OCI-LY3 (cell line): ENCODE data around the gene CCNI2.
A peak's percentile ranks its signal among the peaks of the same experiment; 100 is the strongest.

ENCODE experiments used
- H2AFZ ChIP-seq: fragments of 200-600, 300-600 bp; shearing (Covaris generic); 2 replicates; pipeline ENCODE4 v1.6.0; 2014; ENCODE audit warnings: antibody characterized with exemption, low read depth, low read length
- H3K27ac ChIP-seq: fragments of 200-600, 300-600 bp; sonication (generic); 2 replicates; pipeline ENCODE4 v1.5.1; 2014; ENCODE audit warnings: mild to moderate bottlenecking, low read length, moderate library complexity, mixed read lengths
- H3K27me3 ChIP-seq: fragments of 200-600, 300-600 bp; sonication (generic); 2 replicates; pipeline ENCODE4 v1.6.1; 2014; ENCODE audit warnings: low read depth, low read length, mixed read lengths
- H3K36me3 ChIP-seq: fragments of 200-600, 300-600 bp; sonication (generic); replicated peaks from 2 replicates; pipeline ENCODE3; 2014; ENCODE audit warnings: low read depth, low read length, mixed read lengths
- H3K4me1 ChIP-seq: fragments of 300-600, 200-600 bp; sonication (generic); 2 replicates; pipeline ENCODE4 v1.6.1; 2014; ENCODE audit warnings: low read length, mixed read lengths
- H3K4me2 ChIP-seq: fragments of 200-600, 300-600 bp; sonication (generic); 2 replicates; pipeline ENCODE4 v1.6.1; 2014; ENCODE audit warnings: low read length, mixed read lengths
- H3K4me3 ChIP-seq: fragments of 300-600, 200-600 bp; sonication (generic); 2 replicates; pipeline ENCODE4 v1.5.1; 2014; ENCODE audit warnings: antibody characterized with exemption, mild to moderate bottlenecking, low read length, moderate library complexity
- H3K79me2 ChIP-seq: fragments of 300-600, 200-600 bp; shearing (Covaris generic); 2 replicates; pipeline ENCODE4 v1.6.1; 2014; ENCODE audit warnings: mild to moderate bottlenecking, low read length, mixed read lengths
- H3K9ac ChIP-seq: fragments of 300-600, 200-600 bp; shearing (Covaris generic); 2 replicates; pipeline ENCODE4 v1.6.0; 2014; ENCODE audit warnings: mild to moderate bottlenecking, low read length, moderate library complexity
- H3K9me3 ChIP-seq: fragments of 200-600, 300-600 bp; shearing (Covaris generic); 2 replicates; pipeline ENCODE4 v1.6.1; 2014; ENCODE audit warnings: low read length, mixed read lengths; ENCODE audit not compliant: insufficient read depth
- H4K20me1 ChIP-seq: fragments of 200-600, 300-600 bp; sonication (generic); 2 replicates; pipeline ENCODE4 v1.6.1; 2016; ENCODE audit warnings: low read length, mixed read lengths; ENCODE audit not compliant: insufficient read depth
- EZH2phosphoT487 ChIP-seq: fragments of 200-600 bp; shearing (Covaris generic); IDR thresholded peaks from 2 replicates; pipeline ENCODE4 v1.6.1; 2018; ENCODE audit warnings: antibody characterized with exemption, mixed run types, low read depth
- TF ChIP-seq, protein P1 (sequence below): fragments of 200-600, 300-600 bp; sonication (generic); IDR thresholded peaks from 2 replicates; pipeline ENCODE4 v1.5.1; 2014; ENCODE audit warnings: antibody characterized with exemption, low read length, low read depth

CCNI2 gene

DNA sequence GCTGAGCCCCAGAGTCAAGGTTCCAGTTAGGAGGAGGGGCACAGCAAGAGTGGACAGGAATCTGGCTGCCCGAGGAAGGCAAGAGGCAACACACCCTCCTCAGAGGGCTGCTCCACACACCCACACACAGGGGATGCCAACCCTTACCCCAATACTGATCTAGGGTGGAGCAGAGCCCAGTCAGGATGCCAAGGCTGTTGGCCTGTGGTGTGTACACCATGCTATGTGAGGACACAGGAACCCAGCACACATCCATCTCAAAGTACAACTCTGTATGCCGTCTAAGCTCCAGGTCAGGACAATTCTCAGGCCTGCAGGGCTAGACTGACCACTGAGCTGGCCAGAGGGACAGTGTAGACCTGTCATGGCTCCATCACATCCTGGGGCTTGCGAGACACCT is 27.2 kb downstream of the CCNI2 start:
- Histone ChIP-seq H3K9me3 (no peaks in the 10 kb centered on the region), H3K27me3 (0 out of 2 replicates have a peak, but pooled peaks cover 5% of the 10 kb centered on the region), H3K79me2 (peaks cover 13% of the 10 kb centered on the region), H2AFZ (no peak overlapping the region), H4K20me1 (0 out of 2 replicates have a peak, but pooled peaks cover 4% of the 10 kb centered on the region), H3K27ac (no peak overlapping the region), H3K4me3 (no peak overlapping the region), H3K4me2 (no peak overlapping the region), H3K9ac (no peak overlapping the region), H3K36me3 (no peaks in the 10 kb centered on the region), H3K4me1 (no peaks in the 10 kb centered on the region)
- TF ChIP-seq, protein P1, sequence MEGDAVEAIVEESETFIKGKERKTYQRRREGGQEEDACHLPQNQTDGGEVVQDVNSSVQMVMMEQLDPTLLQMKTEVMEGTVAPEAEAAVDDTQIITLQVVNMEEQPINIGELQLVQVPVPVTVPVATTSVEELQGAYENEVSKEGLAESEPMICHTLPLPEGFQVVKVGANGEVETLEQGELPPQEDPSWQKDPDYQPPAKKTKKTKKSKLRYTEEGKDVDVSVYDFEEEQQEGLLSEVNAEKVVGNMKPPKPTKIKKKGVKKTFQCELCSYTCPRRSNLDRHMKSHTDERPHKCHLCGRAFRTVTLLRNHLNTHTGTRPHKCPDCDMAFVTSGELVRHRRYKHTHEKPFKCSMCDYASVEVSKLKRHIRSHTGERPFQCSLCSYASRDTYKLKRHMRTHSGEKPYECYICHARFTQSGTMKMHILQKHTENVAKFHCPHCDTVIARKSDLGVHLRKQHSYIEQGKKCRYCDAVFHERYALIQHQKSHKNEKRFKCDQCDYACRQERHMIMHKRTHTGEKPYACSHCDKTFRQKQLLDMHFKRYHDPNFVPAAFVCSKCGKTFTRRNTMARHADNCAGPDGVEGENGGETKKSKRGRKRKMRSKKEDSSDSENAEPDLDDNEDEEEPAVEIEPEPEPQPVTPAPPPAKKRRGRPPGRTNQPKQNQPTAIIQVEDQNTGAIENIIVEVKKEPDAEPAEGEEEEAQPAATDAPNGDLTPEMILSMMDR: no peak
- TF ChIP-seq EZH2phosphoT487: no peak

DNA sequence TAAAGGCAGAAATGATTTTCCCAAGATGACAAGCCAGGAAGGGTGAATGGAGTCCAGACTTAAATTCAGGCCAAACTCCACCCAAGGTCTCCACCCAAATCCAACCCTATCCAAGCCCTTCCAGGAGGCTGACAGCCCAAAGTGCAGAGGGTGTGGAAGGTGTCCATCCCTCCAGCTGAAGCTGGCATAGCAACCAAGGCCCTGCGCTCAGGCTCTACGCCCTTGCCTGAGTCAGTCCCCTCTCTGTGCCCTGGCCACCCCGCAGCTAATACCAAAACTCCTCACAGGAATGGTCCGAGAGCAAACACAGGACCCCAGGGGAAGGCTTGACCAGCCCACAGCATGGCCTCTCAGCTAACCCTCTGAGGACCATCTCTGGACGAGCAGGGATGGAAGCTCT is 27.7 kb downstream of the CCNI2 start:
- H3K79me2 ChIP-seq: peaks cover 13% of the 10 kb centered on the region
- no peaks in the 10 kb centered on the region for H3K9me3 ChIP-seq
- no peak overlapping the region for H3K4me2 ChIP-seq
- H4K20me1 ChIP-seq: 0 out of 2 replicates have a peak, but pooled peaks cover 4% of the 10 kb centered on the region
- H3K9ac ChIP-seq: no peak overlapping the region
- H3K27ac ChIP-seq: no peak overlapping the region
- H3K36me3 ChIP-seq: no peaks in the 10 kb centered on the region
- no peak overlapping the region for H2AFZ ChIP-seq
- no peaks in the 10 kb centered on the region for H3K4me1 ChIP-seq
- 0 out of 2 replicates have a peak, but pooled peaks cover 5% of the 10 kb centered on the region for H3K27me3 ChIP-seq
- H3K4me3 ChIP-seq: no peak overlapping the region
- TF ChIP-seq, protein P1: no peak
- no peak for TF ChIP-seq EZH2phosphoT487

DNA sequence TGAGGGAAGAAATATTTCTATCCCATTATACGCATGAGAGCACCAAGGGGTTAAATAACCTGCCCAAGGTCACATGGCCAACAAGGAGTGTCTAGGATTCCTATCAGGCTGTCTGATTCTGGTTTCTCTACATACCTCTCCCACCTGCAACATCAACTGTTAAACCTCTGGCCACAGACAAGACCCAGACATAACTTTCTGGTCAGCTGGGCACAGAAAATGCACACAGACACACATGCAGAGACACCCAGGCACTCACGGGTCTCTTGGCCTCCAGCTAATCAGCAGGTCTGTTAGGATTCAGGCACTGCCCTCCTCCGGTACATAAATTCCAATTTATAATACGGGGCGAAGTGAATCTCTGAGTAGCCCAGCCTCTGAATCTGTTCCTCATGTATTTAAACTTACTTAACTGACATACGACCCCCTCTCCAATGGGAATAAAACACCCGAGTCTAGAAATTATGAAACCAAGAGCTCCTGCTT is 28.3 kb downstream of the CCNI2 start:
- Histone ChIP-seq H3K79me2 (peaks cover 13% of the 10 kb centered on the region), H3K27ac (no peak overlapping the region), H3K9ac (peak overlapping the region; percentile 69), H3K4me3 (peak overlapping the region; percentile 96), H3K4me2 (peak overlapping the region; percentile 86), H4K20me1 (0 out of 2 replicates have a peak, but pooled peaks cover 3% of the 10 kb centered on the region), H3K27me3 (0 out of 2 replicates have a peak, but pooled peaks cover 5% of the 10 kb centered on the region), H3K4me1 (no peaks in the 10 kb centered on the region), H3K9me3 (no peaks in the 10 kb centered on the region), H3K36me3 (no peaks in the 10 kb centered on the region), H2AFZ (no peak overlapping the region)
- TF ChIP-seq EZH2phosphoT487: no peak
- TF ChIP-seq, protein P1: no peak

DNA sequence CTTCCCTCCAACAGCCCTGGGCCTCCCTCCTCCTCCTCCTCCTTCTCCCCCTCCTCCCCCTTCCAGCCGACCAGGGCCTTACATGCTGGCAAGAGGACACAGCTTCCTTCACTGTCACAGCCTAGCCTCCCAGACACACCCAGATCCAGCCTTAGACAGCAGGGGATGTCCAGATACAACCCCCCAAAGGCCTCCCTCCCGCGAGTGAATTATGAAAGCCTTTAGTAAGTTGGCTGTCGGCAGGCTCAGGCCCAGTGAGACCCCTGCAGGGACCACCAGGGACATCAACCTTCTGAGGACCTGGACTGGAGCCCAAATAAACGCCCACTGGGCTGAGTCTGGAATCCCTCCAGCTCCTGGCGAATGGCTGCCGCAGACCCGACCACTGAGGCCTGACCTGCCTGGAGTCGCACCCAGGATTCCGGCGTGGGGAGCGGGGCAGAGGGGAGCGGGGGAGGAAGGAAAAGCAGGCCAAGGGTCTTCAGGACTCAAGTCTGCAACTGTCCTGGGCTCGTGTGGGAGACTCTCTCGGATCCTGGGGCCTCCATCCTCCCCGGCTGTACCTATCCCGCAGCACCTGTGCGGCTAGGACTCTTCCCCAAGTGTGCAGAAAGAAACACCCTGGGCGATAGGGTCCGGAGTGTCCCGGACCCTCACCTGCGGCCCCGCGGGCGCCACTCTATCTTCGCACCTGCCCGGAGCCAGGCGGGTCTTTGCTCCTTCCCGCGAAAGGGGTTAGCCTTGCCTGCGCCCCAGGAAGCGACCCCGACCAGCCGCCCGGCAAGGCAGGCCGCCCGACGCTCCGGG is 29.1 kb downstream of the CCNI2 start:
- Histone ChIP-seq H3K27ac (no peak overlapping the region), H3K4me3 (peak overlapping the region; percentile 96), H3K9me3 (no peaks in the 10 kb centered on the region), H3K9ac (peak overlapping the region; percentile 69), H3K4me2 (peak overlapping the region; percentile 86), H3K36me3 (no peaks in the 10 kb centered on the region), H3K4me1 (no peaks in the 10 kb centered on the region), H4K20me1 (no peaks in the 10 kb centered on the region), H3K27me3 (0 out of 2 replicates have a peak, but pooled peaks cover 5% of the 10 kb centered on the region), H2AFZ (no peak overlapping the region), H3K79me2 (peaks cover 13% of the 10 kb centered on the region)
- no peak for TF ChIP-seq EZH2phosphoT487
- TF ChIP-seq, protein P1: no peak
